ENCODE results near the gene SLIT1.

Gene SLIT1

GRCh38 chr10:97128516-97129154 is 57.1 kb downstream of the SLIT1 start:
- no peak overlapping the region for H3K4me2 ChIP-seq (ENCODE audit: low read length)
- H3K9ac ChIP-seq: no peak overlapping the region
- no peaks in the 10 kb centered on the region for H3K9me3 ChIP-seq (ENCODE audit: control insufficient read depth, low read length)
- H3K27me3 ChIP-seq (ENCODE audit: control insufficient read depth, insufficient read depth, low read length): no peaks in the 10 kb centered on the region
- no peak overlapping the region for H3K27ac ChIP-seq
- no peak overlapping the region for H2AFZ ChIP-seq
- H3K4me1 ChIP-seq: no peaks in the 10 kb centered on the region
- no peaks in the 10 kb centered on the region for H3K36me3 ChIP-seq (ENCODE audit: control insufficient read depth, insufficient read depth, low read length)
- TF ChIP-seq CTCF (IDR thresholded peaks at IDR 0.05): no peak
- no peaks in the 10 kb centered on the region for H3K79me2 ChIP-seq
- H3K4me3 ChIP-seq (ENCODE audit: low read depth, low read length): no peak overlapping the region

- no peak for TF ChIP-seq CTCF (IDR thresholded peaks at IDR 0.05)
- H2AFZ ChIP-seq: no peak overlapping the region
- H3K27me3 ChIP-seq (ENCODE audit: control insufficient read depth, insufficient read depth, low read length): no peaks in the 10 kb centered on the region
- H3K4me1 ChIP-seq: no peaks in the 10 kb centered on the region
- no peaks in the 10 kb centered on the region for H3K9me3 ChIP-seq (ENCODE audit: control insufficient read depth, low read length)
- no peak overlapping the region for H3K4me2 ChIP-seq (ENCODE audit: low read length)
- no peak overlapping the region for H3K4me3 ChIP-seq (ENCODE audit: low read depth, low read length)
- no peak overlapping the region for H3K9ac ChIP-seq
- no peak overlapping the region for H3K27ac ChIP-seq
- no peaks in the 10 kb centered on the region for H3K36me3 ChIP-seq (ENCODE audit: control insufficient read depth, insufficient read depth, low read length)
- H3K79me2 ChIP-seq: no peaks in the 10 kb centered on the region
Measured at GRCh38 chr10:97128039-97128492, 57.7 kb downstream of the SLIT1 start.

GRCh38 chr10:97127509-97127908 is 58.2 kb downstream of the SLIT1 start:
- Histone ChIP-seq H3K79me2 (no peaks in the 10 kb centered on the region), H3K27ac (no peak overlapping the region), H3K27me3 (ENCODE audit: control insufficient read depth, insufficient read depth, low read length) (no peaks in the 10 kb centered on the region), H3K9ac (no peak overlapping the region), H3K4me2 (ENCODE audit: low read length) (no peak overlapping the region), H3K4me3 (ENCODE audit: low read depth, low read length) (no peak overlapping the region), H3K9me3 (ENCODE audit: control insufficient read depth, low read length) (no peaks in the 10 kb centered on the region), H2AFZ (no peak overlapping the region), H3K4me1 (no peaks in the 10 kb centered on the region), H3K36me3 (ENCODE audit: control insufficient read depth, insufficient read depth, low read length) (no peaks in the 10 kb centered on the region)
- no peak for TF ChIP-seq CTCF (IDR thresholded peaks at IDR 0.05)

GRCh38 chr10:97124211-97124610 is 61.5 kb downstream of the SLIT1 start:
- Histone ChIP-seq H3K9ac (no peak overlapping the region), H3K4me3 (ENCODE audit: low read depth, low read length) (no peak overlapping the region), H3K27me3 (ENCODE audit: control insufficient read depth, insufficient read depth, low read length) (no peaks in the 10 kb centered on the region), H3K79me2 (no peaks in the 10 kb centered on the region), H3K36me3 (ENCODE audit: control insufficient read depth, insufficient read depth, low read length) (no peaks in the 10 kb centered on the region), H3K4me1 (no peaks in the 10 kb centered on the region), H2AFZ (no peak overlapping the region), H3K4me2 (ENCODE audit: low read length) (no peak overlapping the region), H3K9me3 (ENCODE audit: control insufficient read depth, low read length) (no peaks in the 10 kb centered on the region), H3K27ac (no peak overlapping the region)
- TF ChIP-seq CTCF (IDR thresholded peaks at IDR 0.05): no peak

GRCh38 chr10:97123765-97124164 is 62.0 kb downstream of the SLIT1 start:
- TF ChIP-seq CTCF (IDR thresholded peaks at IDR 0.05): no peak
- H3K4me2 ChIP-seq (ENCODE audit: low read length): no peak overlapping the region
- no peaks in the 10 kb centered on the region for H3K36me3 ChIP-seq (ENCODE audit: control insufficient read depth, insufficient read depth, low read length)
- H3K27ac ChIP-seq: no peak overlapping the region
- no peak overlapping the region for H3K4me3 ChIP-seq (ENCODE audit: low read depth, low read length)
- no peaks in the 10 kb centered on the region for H3K79me2 ChIP-seq
- no peak overlapping the region for H2AFZ ChIP-seq
- no peak overlapping the region for H3K9ac ChIP-seq
- H3K27me3 ChIP-seq (ENCODE audit: control insufficient read depth, insufficient read depth, low read length): no peaks in the 10 kb centered on the region
- no peaks in the 10 kb centered on the region for H3K9me3 ChIP-seq (ENCODE audit: control insufficient read depth, low read length)
- no peaks in the 10 kb centered on the region for H3K4me1 ChIP-seq
